NCI-H748 (cell line): ENCODE data around the gene TBC1D9.
"Not testable (repeated sequence)": the region's sequence is repeated elsewhere in the genome, so short reads cannot be mapped to it uniquely, and the experiment has no call there.

Source experiments
- DNase-seq: peaks from one replicate; lab custom pipeline; 2025; ENCODE audit not compliant: unreplicated experiment; lab: John Stamatoyannopoulos, UW

Gene TBC1D9

DNA sequence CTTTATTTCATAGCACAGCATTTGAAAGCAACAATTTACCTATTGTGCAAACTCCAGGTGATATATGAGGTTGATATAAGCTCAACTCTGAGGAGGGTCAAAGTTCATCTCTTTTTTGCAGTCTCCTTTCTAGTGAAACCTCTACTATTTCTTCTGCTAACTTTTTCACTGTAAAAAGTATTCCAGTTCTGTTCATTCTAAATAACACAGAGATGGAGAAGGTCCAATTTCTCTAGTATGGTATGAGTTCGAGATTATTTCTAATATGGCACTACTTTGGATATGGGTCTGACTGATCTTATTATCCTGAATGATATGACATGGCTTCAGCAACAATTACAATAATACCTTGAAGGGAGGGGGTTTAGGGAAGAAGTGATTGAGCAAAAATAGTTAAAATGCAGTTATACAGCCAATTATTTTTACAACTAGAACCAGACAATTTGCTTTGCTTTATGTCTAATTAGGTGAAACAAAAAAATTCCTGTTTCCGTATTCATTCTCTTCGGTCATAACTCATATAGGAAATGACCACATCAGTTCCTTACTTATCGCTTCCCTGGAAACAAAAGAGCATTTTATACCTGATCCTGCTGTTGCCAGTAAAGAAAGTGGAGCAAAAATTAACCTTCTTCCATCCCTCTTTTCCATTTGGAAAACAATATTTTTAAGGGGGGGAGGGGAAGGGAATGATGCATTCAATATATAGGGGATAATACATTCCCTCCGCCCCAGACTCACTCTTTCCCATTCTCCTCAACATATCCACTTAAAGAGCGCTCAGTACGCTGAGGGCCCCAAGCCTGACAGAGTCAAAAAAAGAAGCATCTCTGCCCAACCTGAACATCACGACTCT is 1.0 kb downstream of the TBC1D9 start:
- no peak for DNase-seq

GRCh38 chr4:140753329-140753728 is 2.9 kb downstream of the TBC1D9 start:
- DNase-seq = no peak

DNA sequence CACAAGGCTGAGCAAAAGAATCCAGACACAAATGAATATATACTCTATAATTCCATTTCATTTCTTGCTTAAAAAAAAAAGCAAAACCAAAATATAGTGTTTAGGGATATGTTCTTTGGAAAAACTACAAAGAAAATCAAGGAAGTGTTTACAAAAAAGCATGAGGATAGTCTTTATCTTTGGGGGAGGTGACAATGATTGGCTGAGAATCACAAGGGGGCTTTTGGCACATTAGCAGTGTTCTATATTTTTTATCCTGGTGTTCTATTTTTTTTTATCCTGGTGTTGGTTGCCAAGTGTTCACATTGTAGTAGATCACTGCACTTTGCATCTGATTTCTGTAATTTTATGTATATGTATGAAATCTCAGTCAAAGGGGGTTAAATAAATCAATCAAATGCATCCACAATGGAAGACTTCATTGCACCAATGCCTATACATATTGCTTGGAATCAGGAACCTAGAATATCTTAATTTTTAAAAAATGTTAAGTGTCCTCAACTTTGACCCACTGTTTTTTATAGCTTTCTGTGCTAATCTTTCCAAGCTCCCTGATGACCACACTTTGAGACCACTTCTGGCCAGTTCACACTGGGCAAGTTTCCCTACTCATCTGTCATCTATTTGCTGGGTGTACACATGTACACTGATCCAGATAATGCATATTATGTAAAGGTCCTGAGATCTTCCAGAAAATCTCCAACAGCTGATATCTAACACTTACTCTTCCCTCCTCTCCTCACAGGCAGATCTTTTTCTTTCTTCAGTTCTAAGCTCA is 3.7 kb downstream of the TBC1D9 start:
- no peak for DNase-seq

GRCh38 chr4:140750470-140750869 is 5.7 kb downstream of the TBC1D9 start:
- no peak for DNase-seq

DNA sequence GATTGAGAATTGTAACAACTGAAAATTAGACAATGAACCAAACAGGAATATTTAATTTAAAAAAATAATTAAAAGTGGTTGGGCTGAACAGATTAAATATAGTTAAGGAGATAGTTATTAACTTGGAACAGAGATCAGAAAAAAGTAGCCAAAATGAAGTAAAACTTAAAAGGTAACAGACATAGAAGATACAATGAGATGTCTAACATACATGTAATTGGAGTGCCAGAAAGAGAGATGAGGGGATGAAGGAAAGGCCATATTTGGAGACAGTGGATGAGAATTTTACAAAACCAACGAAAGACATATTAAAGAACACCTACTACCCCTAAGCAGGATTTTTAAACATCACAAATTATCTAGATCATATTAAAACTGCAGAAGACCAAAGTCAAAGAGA is 8.0 kb downstream of the TBC1D9 start:
- DNase-seq = no peak

DNA sequence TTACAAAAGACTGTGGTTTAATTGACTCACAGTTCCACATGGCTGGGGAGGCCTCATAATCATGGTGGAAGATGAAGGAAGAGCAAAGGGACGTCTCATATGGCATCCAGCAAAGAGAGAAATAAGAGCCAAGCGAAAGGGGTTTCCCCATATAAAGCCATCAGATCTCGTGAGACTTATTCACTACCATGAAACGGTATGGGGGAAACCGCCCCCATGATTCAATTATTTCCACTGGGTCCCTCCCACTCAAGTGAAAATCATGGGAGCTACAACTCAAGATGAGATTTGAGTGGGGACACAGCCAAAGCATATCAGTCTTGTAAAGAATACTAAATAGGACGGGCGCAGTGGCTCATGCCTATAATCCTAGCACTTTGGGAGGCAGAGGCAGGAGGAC is 9.6 kb downstream of the TBC1D9 start:
- DNase-seq = not testable (repeated sequence)

DNA sequence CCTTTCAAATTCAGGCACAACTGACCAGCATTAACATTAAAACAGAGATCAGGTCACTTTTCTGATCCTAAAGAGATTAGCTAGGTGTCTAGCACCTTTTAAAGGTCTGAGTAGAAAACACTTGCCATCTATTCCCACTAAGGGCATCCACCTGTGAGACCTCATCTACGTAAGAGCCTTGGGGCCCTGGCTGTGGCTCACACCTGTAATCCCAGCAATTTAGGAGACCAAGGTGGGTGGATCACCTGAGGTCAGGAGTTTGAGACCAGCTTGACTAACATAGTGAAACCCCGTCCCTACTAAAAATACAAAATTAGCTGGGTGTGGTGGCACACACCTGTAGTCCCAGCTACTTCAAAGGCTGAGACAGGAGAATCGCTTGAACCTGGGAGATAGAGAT is 11.8 kb downstream of the TBC1D9 start:
- no peak for DNase-seq

GRCh38 chr4:140743194-140743931 is 12.8 kb downstream of the TBC1D9 start:
- peak; percentile 1 for DNase-seq

DNA sequence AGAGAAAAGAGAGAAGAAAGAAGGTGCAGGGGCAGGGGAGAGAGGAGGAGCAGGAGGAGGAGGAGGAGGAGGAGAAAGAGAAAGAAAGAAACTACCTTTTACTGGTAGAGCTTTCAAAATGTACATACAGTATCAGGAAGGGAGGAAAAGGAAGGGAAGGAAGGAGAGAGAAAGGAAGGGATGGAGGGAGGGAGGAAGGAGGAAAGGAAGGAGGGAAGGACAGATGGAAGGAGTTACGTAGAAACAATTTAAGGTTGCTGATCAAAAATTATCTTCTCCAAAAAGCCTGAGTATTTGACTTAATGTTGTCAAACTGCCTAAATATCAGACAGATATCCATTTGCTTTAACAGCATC is 13.4 kb downstream of the TBC1D9 start:
- DNase-seq = no peak

GRCh38 chr4:140740906-140741670 is 15.1 kb downstream of the TBC1D9 start:
- DNase-seq = no peak

DNA sequence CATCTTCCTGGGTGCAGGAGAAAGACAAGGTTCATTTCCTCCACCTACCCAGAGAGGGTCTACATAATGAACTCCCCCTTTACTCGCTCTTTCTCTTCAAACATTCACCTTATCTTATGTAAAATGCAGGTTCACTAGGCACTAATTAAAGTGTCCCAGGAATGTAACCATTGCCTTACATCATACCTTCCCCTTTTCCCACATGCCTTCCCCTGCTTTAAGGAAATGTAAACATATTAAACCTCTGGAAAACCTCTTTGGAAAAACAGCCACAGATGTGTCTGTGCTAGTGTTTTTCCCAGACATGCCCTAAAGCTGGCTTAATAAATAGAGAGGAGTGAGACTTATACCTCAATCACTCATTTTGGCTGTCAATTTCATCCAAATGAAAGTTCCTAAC is 15.8 kb downstream of the TBC1D9 start:
- DNase-seq = no peak

DNA sequence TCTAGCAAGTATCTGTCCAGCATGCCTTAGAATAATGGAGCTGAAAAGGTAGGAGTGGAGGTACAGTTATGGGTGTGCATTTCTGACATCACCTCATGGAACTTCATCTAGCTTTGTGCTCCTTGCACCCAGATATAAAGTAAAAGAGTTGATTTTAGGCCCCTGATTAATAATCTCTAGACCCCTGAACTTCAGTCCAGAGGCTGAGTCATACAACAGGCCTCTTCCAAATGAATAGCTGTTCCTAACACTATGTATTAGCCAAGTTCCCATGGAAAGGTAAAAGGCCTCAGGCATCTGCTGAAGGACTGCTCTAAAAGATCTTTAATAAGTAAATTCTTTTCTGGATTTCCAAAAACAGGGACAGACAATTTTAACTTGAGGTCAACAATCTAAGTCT is 16.2 kb downstream of the TBC1D9 start:
- no peak for DNase-seq

- no peak for DNase-seq
These were observed 18.0 kb downstream of the TBC1D9 start for GRCh38 chr4:140738139-140738538.

GRCh38 chr4:140736669-140737343 is 19.4 kb downstream of the TBC1D9 start:
- DNase-seq = no peak

DNA sequence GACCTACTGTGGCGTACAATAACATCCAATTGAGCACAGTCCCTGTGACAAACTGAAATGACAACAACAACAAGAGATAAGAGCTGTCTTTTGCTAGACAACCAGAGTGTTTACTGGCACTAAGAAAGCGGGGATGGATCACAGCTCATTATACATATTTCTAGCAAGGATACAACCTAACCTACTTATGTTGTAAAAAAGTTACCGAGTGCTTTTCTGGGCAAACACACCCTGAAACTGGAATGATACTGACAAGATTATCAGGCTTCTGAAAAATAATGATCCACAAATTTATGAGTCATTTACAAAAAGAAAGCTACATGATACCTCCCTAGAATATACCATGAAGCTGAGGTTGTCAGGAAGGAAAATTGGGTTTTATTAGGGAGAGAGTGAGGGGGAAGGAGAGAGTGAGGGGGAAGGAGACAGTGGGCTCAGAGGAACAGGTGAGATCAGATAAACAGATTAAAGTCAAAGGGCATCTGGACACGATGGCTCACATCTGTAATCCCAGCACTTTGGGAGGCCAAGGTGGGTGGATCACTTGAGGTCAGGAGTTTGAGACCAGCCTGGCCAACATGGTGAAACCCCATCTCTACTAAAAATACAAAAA is 20.3 kb downstream of the TBC1D9 start:
- DNase-seq = no peak

DNA sequence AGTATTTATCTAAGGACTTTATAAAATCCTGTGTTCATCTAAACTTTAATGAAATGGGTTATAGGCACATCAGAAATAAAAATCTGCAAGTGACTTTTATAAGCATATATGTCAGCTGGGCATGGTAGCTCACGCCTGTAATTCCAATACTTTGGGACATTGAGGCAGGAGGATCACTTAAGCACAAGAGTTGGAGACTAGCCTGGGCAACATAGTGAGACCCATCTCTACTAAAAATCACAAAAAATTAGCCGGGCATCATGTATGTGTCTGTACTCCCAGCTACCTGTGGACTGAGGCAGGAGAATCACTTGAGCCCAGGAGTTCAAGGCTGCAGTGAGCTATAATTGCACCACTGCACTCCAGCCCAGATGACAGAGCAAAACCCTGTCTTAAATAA is 20.9 kb downstream of the TBC1D9 start:
- DNase-seq = no peak

DNA sequence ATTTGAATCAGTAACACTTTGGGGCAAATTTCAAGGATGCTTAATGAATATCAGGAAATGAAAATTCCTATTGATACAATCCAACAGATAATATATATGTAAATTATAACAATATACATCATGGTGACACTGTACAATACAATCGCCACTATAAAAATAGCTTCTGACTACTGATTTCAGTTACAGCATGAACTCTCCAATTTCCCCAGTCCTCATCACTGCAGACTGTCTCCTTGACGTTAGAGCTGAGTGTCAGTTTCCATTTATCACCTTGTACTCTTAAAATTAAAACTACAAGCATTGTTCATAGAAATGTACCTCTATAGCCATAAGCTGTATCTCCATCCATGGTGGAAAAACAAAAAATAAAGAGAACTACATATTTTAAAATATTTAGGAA is 23.4 kb downstream of the TBC1D9 start:
- DNase-seq = no peak

DNA sequence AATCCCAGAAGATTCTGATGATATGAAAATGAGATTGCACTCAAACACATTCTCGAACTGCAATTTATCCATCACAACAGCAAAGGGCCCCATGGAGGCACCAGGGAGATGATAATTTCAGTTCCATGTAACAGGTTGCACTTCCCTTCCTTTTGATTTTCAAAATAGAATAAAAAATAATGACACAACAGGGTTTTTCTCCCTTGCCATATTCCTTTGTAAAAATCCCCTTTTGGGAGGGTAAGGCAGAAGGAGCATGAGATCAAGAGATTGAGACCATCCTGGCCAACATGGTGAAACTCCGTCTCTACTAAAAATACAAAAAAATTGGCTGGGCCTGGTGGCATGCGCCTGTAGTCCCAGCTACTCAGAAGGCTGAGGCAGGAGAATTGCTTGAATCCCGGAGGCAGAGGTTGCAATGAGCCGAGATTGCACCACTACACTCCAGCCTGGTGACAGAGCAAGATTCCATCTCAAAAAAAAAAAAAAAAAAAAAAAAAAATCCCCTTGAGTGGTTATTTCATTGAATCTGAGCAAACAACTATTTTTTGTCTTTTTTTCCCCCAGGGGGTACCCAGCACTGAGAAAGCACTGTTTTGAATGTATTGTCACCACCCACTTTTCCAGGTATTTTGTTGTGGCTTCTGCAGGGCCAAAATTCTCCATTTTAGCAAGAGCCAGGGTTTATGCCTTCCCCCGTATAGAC is 26.7 kb downstream of the TBC1D9 start:
- no peak for DNase-seq

DNA sequence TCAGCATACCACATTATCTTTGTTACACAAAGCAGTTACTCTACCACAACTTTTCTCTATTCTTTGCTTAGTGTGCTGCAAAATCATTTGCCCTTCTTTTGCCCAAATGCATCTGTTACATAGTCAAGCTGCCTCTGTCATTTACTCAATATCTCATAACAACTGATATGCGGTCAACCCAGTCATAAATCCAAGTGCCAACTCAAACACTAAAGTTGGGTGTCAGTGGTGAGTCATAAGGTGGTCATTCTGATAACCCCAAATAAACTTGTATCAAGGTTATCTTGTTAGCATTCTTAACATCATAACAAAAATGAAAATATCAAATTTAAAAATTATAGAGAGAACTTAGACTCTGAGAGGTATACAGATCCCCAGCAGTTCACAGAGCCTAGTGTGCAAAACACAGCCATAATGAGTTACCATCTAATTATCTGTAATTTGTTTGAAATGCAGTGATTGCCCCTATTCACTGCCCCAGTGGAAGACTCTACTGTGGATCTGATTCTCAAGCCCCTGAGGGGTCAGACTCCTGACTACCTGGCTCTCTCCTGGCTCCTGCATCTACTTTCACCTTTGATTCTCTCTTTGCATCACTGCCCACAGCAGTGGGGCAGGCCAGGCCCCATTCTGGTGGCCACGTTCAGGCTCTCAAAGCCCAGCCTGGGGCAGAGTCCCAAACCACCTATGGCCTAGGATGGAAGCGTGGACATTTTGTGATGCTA is 29.2 kb downstream of the TBC1D9 start:
- DNase-seq = no peak
